ENCODE results near the gene PKIB.
A peak's percentile ranks its signal among the peaks of the same experiment; 100 is the strongest.

PKIB gene

GRCh38 chr6:122609881-122610689 lies at the start of gene PKIB:
Gene PKIB, plus strand, starts transcription at chr6:122610405. Its CDS starts 107,390 bp downstream, at chr6:122717795.
- no peaks in the 10 kb centered on the region for H3K27me3 ChIP-seq (ENCODE audit: control insufficient read depth in 2 of 2, insufficient read depth in 2 of 2, low read length in 2 of 2)
- H3K9me3 ChIP-seq (ENCODE audit: control insufficient read depth in 2 of 2, low read length in 2 of 2): no peaks in the 10 kb centered on the region
- no peaks in the 10 kb centered on the region for H3K36me3 ChIP-seq (ENCODE audit: control insufficient read depth in 2 of 2, insufficient read depth in 2 of 2, low read length in 2 of 2)
- H3K4me1 ChIP-seq (ENCODE audit: control insufficient read depth in 2 of 2, insufficient read depth in 2 of 2, low read length in 2 of 2): peaks cover 0 to 8% of the 10 kb centered on the region in 2 donors
- H3K4me3 ChIP-seq (ENCODE audit: low read length in 2 of 2): peak within 1 kb of the TSS; percentile 87 to 95
- H3K9ac ChIP-seq (ENCODE audit: low read depth in 1 of 2, low read length in 2 of 2): peak within 1 kb of the TSS; percentile 95 to 97
- peak within 1 kb of the TSS; percentile 94 to 98 for H3K27ac ChIP-seq (ENCODE audit: low read depth in 2 of 2, low read length in 2 of 2)

GRCh38 chr6:122563364-122564052 lies 46.7 kb upstream of the PKIB start:
- Histone ChIP-seq H3K36me3 (ENCODE audit: control insufficient read depth in 2 of 2, insufficient read depth in 2 of 2, low read length in 2 of 2) (no peaks in the 10 kb centered on the region), H3K27ac (ENCODE audit: low read depth in 2 of 2, low read length in 2 of 2) (no peak overlapping the region), H3K9ac (ENCODE audit: low read depth in 1 of 2, low read length in 2 of 2) (no peak overlapping the region), H3K9me3 (ENCODE audit: control insufficient read depth in 2 of 2, low read length in 2 of 2) (no peaks in the 10 kb centered on the region), H3K4me1 (ENCODE audit: control insufficient read depth in 2 of 2, insufficient read depth in 2 of 2, low read length in 2 of 2) (peaks cover 3 to 6% of the 10 kb centered on the region in 2 donors), H3K27me3 (ENCODE audit: control insufficient read depth in 2 of 2, insufficient read depth in 2 of 2, low read length in 2 of 2) (no peaks in the 10 kb centered on the region), H3K4me3 (ENCODE audit: low read length in 2 of 2) (no peak overlapping the region)

- Histone ChIP-seq H3K4me1 (ENCODE audit: control insufficient read depth in 2 of 2, insufficient read depth in 2 of 2, low read length in 2 of 2) (peaks cover 3 to 13% of the 10 kb centered on the region in 2 donors), H3K9ac (ENCODE audit: low read depth in 1 of 2, low read length in 2 of 2) (no peak overlapping the region), H3K27me3 (ENCODE audit: control insufficient read depth in 2 of 2, insufficient read depth in 2 of 2, low read length in 2 of 2) (no peaks in the 10 kb centered on the region), H3K27ac (ENCODE audit: low read depth in 2 of 2, low read length in 2 of 2) (no peak overlapping the region), H3K4me3 (ENCODE audit: low read length in 2 of 2) (no peak overlapping the region), H3K9me3 (ENCODE audit: control insufficient read depth in 2 of 2, low read length in 2 of 2) (no peaks in the 10 kb centered on the region), H3K36me3 (ENCODE audit: control insufficient read depth in 2 of 2, insufficient read depth in 2 of 2, low read length in 2 of 2) (no peaks in the 10 kb centered on the region)
These were observed 46.0 kb upstream of the PKIB start for GRCh38 chr6:122564230-122564629.

- no peaks in the 10 kb centered on the region for H3K36me3 ChIP-seq (ENCODE audit: control insufficient read depth in 2 of 2, insufficient read depth in 2 of 2, low read length in 2 of 2)
- no peak overlapping the region for H3K4me3 ChIP-seq (ENCODE audit: low read length in 2 of 2)
- H3K9me3 ChIP-seq (ENCODE audit: control insufficient read depth in 2 of 2, low read length in 2 of 2): no peaks in the 10 kb centered on the region
- H3K4me1 ChIP-seq (ENCODE audit: control insufficient read depth in 2 of 2, insufficient read depth in 2 of 2, low read length in 2 of 2): peaks cover 12 to 21% of the 10 kb centered on the region in 2 donors
- H3K9ac ChIP-seq (ENCODE audit: low read depth in 1 of 2, low read length in 2 of 2): no peak overlapping the region
- no peaks in the 10 kb centered on the region for H3K27me3 ChIP-seq (ENCODE audit: control insufficient read depth in 2 of 2, insufficient read depth in 2 of 2, low read length in 2 of 2)
- H3K27ac ChIP-seq (ENCODE audit: low read depth in 2 of 2, low read length in 2 of 2): no peak overlapping the region
These were observed 44.5 kb upstream of the PKIB start for GRCh38 chr6:122565708-122566107.

GRCh38 chr6:122567034-122567433 lies 43.2 kb upstream of the PKIB start:
- H3K9ac ChIP-seq (ENCODE audit: low read depth in 1 of 2, low read length in 2 of 2): no peak overlapping the region
- no peaks in the 10 kb centered on the region for H3K9me3 ChIP-seq (ENCODE audit: control insufficient read depth in 2 of 2, low read length in 2 of 2)
- H3K4me1 ChIP-seq (ENCODE audit: control insufficient read depth in 2 of 2, insufficient read depth in 2 of 2, low read length in 2 of 2): peaks cover 12 to 21% of the 10 kb centered on the region in 2 donors
- H3K27me3 ChIP-seq (ENCODE audit: control insufficient read depth in 2 of 2, insufficient read depth in 2 of 2, low read length in 2 of 2): no peaks in the 10 kb centered on the region
- H3K27ac ChIP-seq (ENCODE audit: low read depth in 2 of 2, low read length in 2 of 2): no peak overlapping the region
- H3K36me3 ChIP-seq (ENCODE audit: control insufficient read depth in 2 of 2, insufficient read depth in 2 of 2, low read length in 2 of 2): no peaks in the 10 kb centered on the region
- no peak overlapping the region for H3K4me3 ChIP-seq (ENCODE audit: low read length in 2 of 2)

GRCh38 chr6:122568350-122568749 lies 41.9 kb upstream of the PKIB start:
- H3K36me3 ChIP-seq (ENCODE audit: control insufficient read depth in 2 of 2, insufficient read depth in 2 of 2, low read length in 2 of 2): no peaks in the 10 kb centered on the region
- H3K4me1 ChIP-seq (ENCODE audit: control insufficient read depth in 2 of 2, insufficient read depth in 2 of 2, low read length in 2 of 2): peaks cover 12 to 21% of the 10 kb centered on the region in 2 donors
- H3K9me3 ChIP-seq (ENCODE audit: control insufficient read depth in 2 of 2, low read length in 2 of 2): no peaks in the 10 kb centered on the region
- no peaks in the 10 kb centered on the region for H3K27me3 ChIP-seq (ENCODE audit: control insufficient read depth in 2 of 2, insufficient read depth in 2 of 2, low read length in 2 of 2)
- H3K27ac ChIP-seq (ENCODE audit: low read depth in 2 of 2, low read length in 2 of 2): peak overlapping the region; percentile 90 to 91
- H3K9ac ChIP-seq (ENCODE audit: low read depth in 1 of 2, low read length in 2 of 2): peak overlapping the region; percentile 34 to 35
- peak overlapping the region; percentile 19 to 48 for H3K4me3 ChIP-seq (ENCODE audit: low read length in 2 of 2)

GRCh38 chr6:122568797-122569221 lies 41.4 kb upstream of the PKIB start:
- Histone ChIP-seq H3K4me1 (ENCODE audit: control insufficient read depth in 2 of 2, insufficient read depth in 2 of 2, low read length in 2 of 2) (peaks cover 12 to 21% of the 10 kb centered on the region in 2 donors), H3K9me3 (ENCODE audit: control insufficient read depth in 2 of 2, low read length in 2 of 2) (no peaks in the 10 kb centered on the region), H3K36me3 (ENCODE audit: control insufficient read depth in 2 of 2, insufficient read depth in 2 of 2, low read length in 2 of 2) (no peaks in the 10 kb centered on the region), H3K27me3 (ENCODE audit: control insufficient read depth in 2 of 2, insufficient read depth in 2 of 2, low read length in 2 of 2) (no peaks in the 10 kb centered on the region), H3K9ac (ENCODE audit: low read depth in 1 of 2, low read length in 2 of 2) (peak overlapping the region; percentile 34 to 35), H3K27ac (ENCODE audit: low read depth in 2 of 2, low read length in 2 of 2) (peak overlapping the region; percentile 90 to 91), H3K4me3 (ENCODE audit: low read length in 2 of 2) (peak overlapping the region; percentile 19 to 48)

GRCh38 chr6:122569230-122569771 lies 40.9 kb upstream of the PKIB start:
- Histone ChIP-seq H3K36me3 (ENCODE audit: control insufficient read depth in 2 of 2, insufficient read depth in 2 of 2, low read length in 2 of 2) (no peaks in the 10 kb centered on the region), H3K27ac (ENCODE audit: low read depth in 2 of 2, low read length in 2 of 2) (peak overlapping the region; percentile 90 to 91), H3K9ac (ENCODE audit: low read depth in 1 of 2, low read length in 2 of 2) (no peak overlapping the region), H3K27me3 (ENCODE audit: control insufficient read depth in 2 of 2, insufficient read depth in 2 of 2, low read length in 2 of 2) (no peaks in the 10 kb centered on the region), H3K4me3 (ENCODE audit: low read length in 2 of 2) (no peak overlapping the region), H3K4me1 (ENCODE audit: control insufficient read depth in 2 of 2, insufficient read depth in 2 of 2, low read length in 2 of 2) (peaks cover 12 to 21% of the 10 kb centered on the region in 2 donors), H3K9me3 (ENCODE audit: control insufficient read depth in 2 of 2, low read length in 2 of 2) (no peaks in the 10 kb centered on the region)

GRCh38 chr6:122571888-122572287 lies 38.3 kb upstream of the PKIB start:
- Histone ChIP-seq H3K27me3 (ENCODE audit: control insufficient read depth in 2 of 2, insufficient read depth in 2 of 2, low read length in 2 of 2) (no peaks in the 10 kb centered on the region), H3K36me3 (ENCODE audit: control insufficient read depth in 2 of 2, insufficient read depth in 2 of 2, low read length in 2 of 2) (no peaks in the 10 kb centered on the region), H3K4me1 (ENCODE audit: control insufficient read depth in 2 of 2, insufficient read depth in 2 of 2, low read length in 2 of 2) (peaks cover 12 to 21% of the 10 kb centered on the region in 2 donors), H3K9ac (ENCODE audit: low read depth in 1 of 2, low read length in 2 of 2) (no peak overlapping the region), H3K9me3 (ENCODE audit: control insufficient read depth in 2 of 2, low read length in 2 of 2) (no peaks in the 10 kb centered on the region), H3K27ac (ENCODE audit: low read depth in 2 of 2, low read length in 2 of 2) (no peak overlapping the region), H3K4me3 (ENCODE audit: low read length in 2 of 2) (no peak overlapping the region)

GRCh38 chr6:122576888-122577287 lies 33.3 kb upstream of the PKIB start:
- no peaks in the 10 kb centered on the region for H3K36me3 ChIP-seq (ENCODE audit: control insufficient read depth in 2 of 2, insufficient read depth in 2 of 2, low read length in 2 of 2)
- H3K4me1 ChIP-seq (ENCODE audit: control insufficient read depth in 2 of 2, insufficient read depth in 2 of 2, low read length in 2 of 2): no peaks in the 10 kb centered on the region
- H3K9me3 ChIP-seq (ENCODE audit: control insufficient read depth in 2 of 2, low read length in 2 of 2): peaks cover 0 to 3% of the 10 kb centered on the region in 2 donors
- no peak overlapping the region for H3K9ac ChIP-seq (ENCODE audit: low read depth in 1 of 2, low read length in 2 of 2)
- no peaks in the 10 kb centered on the region for H3K27me3 ChIP-seq (ENCODE audit: control insufficient read depth in 2 of 2, insufficient read depth in 2 of 2, low read length in 2 of 2)
- no peak overlapping the region for H3K27ac ChIP-seq (ENCODE audit: low read depth in 2 of 2, low read length in 2 of 2)
- H3K4me3 ChIP-seq (ENCODE audit: low read length in 2 of 2): no peak overlapping the region
